ENCODE data around the gene EFHB.

Gene EFHB

GRCh38 chr3:19947549-19948225 is 13.7 kb upstream of the EFHB start:
- DNase-seq (ENCODE audit: low spot score in 2 of 2), result peak; percentile 29 to 33
- Mint-ChIP-seq H3K4me3 (peak overlapping the region; percentile 88), H3K36me3 (ENCODE audit: insufficient read depth) (peaks cover 27% of the 10 kb centered on the region), H3K27me3 (no peaks in the 10 kb centered on the region), H3K27ac (ENCODE audit: low read depth) (peak overlapping the region; percentile 92), H3K9me3 (no peaks in the 10 kb centered on the region), H3K4me1 (peaks cover 42% of the 10 kb centered on the region)
- peak; percentile 31 for ATAC-seq (replicated peaks; ENCODE audit: extremely low read depth, poor library complexity, severe bottlenecking)

- peaks cover 25% of the 10 kb centered on the region for H3K36me3 Mint-ChIP-seq (ENCODE audit: insufficient read depth)
- no peaks in the 10 kb centered on the region for H3K9me3 Mint-ChIP-seq
- no peaks in the 10 kb centered on the region for H3K27me3 Mint-ChIP-seq
- peaks cover 42% of the 10 kb centered on the region for H3K4me1 Mint-ChIP-seq
- ATAC-seq (replicated peaks; ENCODE audit: extremely low read depth, poor library complexity, severe bottlenecking), result peak; percentile 80
- peak within 1 kb of the TSS; percentile 92 for H3K27ac Mint-ChIP-seq (ENCODE audit: low read depth)
- peak within 1 kb of the TSS; percentile 88 for H3K4me3 Mint-ChIP-seq
- DNase-seq (ENCODE audit: low spot score in 2 of 2), result peak; percentile 86 to 90
These were observed 13.0 kb upstream of the EFHB start, which contains the start of gene RAB5A for GRCh38 chr3:19946832-19947548. Gene RAB5A, plus strand, starts transcription at chr3:19947097. Its CDS starts 3,802 bp downstream, at chr3:19950899.

- H3K27me3 Mint-ChIP-seq, result no peaks in the 10 kb centered on the region
- no peak for ATAC-seq (replicated peaks; ENCODE audit: extremely low read depth, poor library complexity, severe bottlenecking)
These were observed 12.2 kb upstream of the EFHB start for GRCh38 chr3:19945969-19946831.

GRCh38 chr3:19945534-19945933 is 11.5 kb upstream of the EFHB start:
- DNase-seq (ENCODE audit: low spot score in 2 of 2), result no peak
- Mint-ChIP-seq H3K4me3 (peak overlapping the region; percentile 88), H3K27ac (ENCODE audit: low read depth) (no peak overlapping the region), H3K4me1 (peaks cover 30% of the 10 kb centered on the region), H3K9me3 (no peaks in the 10 kb centered on the region), H3K27me3 (peaks cover 2% of the 10 kb centered on the region), H3K36me3 (ENCODE audit: insufficient read depth) (peaks cover 20% of the 10 kb centered on the region)
- no peak for ATAC-seq (replicated peaks; ENCODE audit: extremely low read depth, poor library complexity, severe bottlenecking)

More at GRCh38 chr3:19945969-19946831, 12.2 kb upstream of the EFHB start:
- peak overlapping the region; percentile 92 for H3K27ac Mint-ChIP-seq (ENCODE audit: low read depth)
- no peaks in the 10 kb centered on the region for H3K9me3 Mint-ChIP-seq
- no peak for DNase-seq (ENCODE audit: low spot score in 2 of 2)
- peaks cover 36% of the 10 kb centered on the region for H3K4me1 Mint-ChIP-seq
- H3K4me3 Mint-ChIP-seq, result peak overlapping the region; percentile 88
- peaks cover 22% of the 10 kb centered on the region for H3K36me3 Mint-ChIP-seq (ENCODE audit: insufficient read depth)

- Mint-ChIP-seq H3K27me3 (peaks cover 10% of the 10 kb centered on the region), H3K27ac (ENCODE audit: low read depth) (no peak overlapping the region), H3K4me1 (peaks cover 8% of the 10 kb centered on the region), H3K4me3 (no peak overlapping the region), H3K36me3 (ENCODE audit: insufficient read depth) (peaks cover 1% of the 10 kb centered on the region), H3K9me3 (no peaks in the 10 kb centered on the region)
- ATAC-seq (replicated peaks; ENCODE audit: extremely low read depth, poor library complexity, severe bottlenecking) (no peak), DNase-seq (ENCODE audit: low spot score in 2 of 2) (no peak)
These were observed 6.6 kb upstream of the EFHB start for GRCh38 chr3:19940643-19941042.

- Mint-ChIP-seq H3K36me3 (ENCODE audit: insufficient read depth) (no peaks in the 10 kb centered on the region), H3K27me3 (peaks cover 23% of the 10 kb centered on the region), H3K27ac (ENCODE audit: low read depth) (no peak overlapping the region), H3K4me1 (no peaks in the 10 kb centered on the region), H3K4me3 (no peak overlapping the region), H3K9me3 (no peaks in the 10 kb centered on the region)
- no peak for ATAC-seq (replicated peaks; ENCODE audit: extremely low read depth, poor library complexity, severe bottlenecking)
- DNase-seq (ENCODE audit: low spot score in 2 of 2), result no peak
These were observed 4.2 kb upstream of the EFHB start for GRCh38 chr3:19938295-19938627.

GRCh38 chr3:19937459-19938294 is 3.7 kb upstream of the EFHB start:
- Mint-ChIP-seq H3K27ac (ENCODE audit: low read depth) (no peak overlapping the region), H3K4me1 (no peaks in the 10 kb centered on the region), H3K4me3 (no peak overlapping the region), H3K27me3 (peaks cover 29% of the 10 kb centered on the region), H3K36me3 (ENCODE audit: insufficient read depth) (no peaks in the 10 kb centered on the region), H3K9me3 (no peaks in the 10 kb centered on the region)
- DNase-seq (ENCODE audit: low spot score in 2 of 2) (no peak), ATAC-seq (replicated peaks; ENCODE audit: extremely low read depth, poor library complexity, severe bottlenecking) (no peak)

GRCh38 chr3:19932422-19932821 is 1.6 kb downstream of the EFHB start:
- ATAC-seq (replicated peaks; ENCODE audit: extremely low read depth, poor library complexity, severe bottlenecking) (no peak), DNase-seq (ENCODE audit: low spot score in 2 of 2) (no peak)
- Mint-ChIP-seq H3K9me3 (no peaks in the 10 kb centered on the region), H3K27ac (ENCODE audit: low read depth) (no peak overlapping the region), H3K4me1 (no peaks in the 10 kb centered on the region), H3K36me3 (ENCODE audit: insufficient read depth) (no peaks in the 10 kb centered on the region), H3K27me3 (peaks cover 34% of the 10 kb centered on the region), H3K4me3 (no peak overlapping the region)

- DNase-seq (ENCODE audit: low spot score in 2 of 2), result no peak
- H3K36me3 Mint-ChIP-seq (ENCODE audit: insufficient read depth), result no peaks in the 10 kb centered on the region
- H3K4me3 Mint-ChIP-seq, result no peak overlapping the region
- peaks cover 40% of the 10 kb centered on the region for H3K27me3 Mint-ChIP-seq
- H3K4me1 Mint-ChIP-seq, result no peaks in the 10 kb centered on the region
- no peak overlapping the region for H3K27ac Mint-ChIP-seq (ENCODE audit: low read depth)
- no peaks in the 10 kb centered on the region for H3K9me3 Mint-ChIP-seq
- no peak for ATAC-seq (replicated peaks; ENCODE audit: extremely low read depth, poor library complexity, severe bottlenecking)
These were observed 2.2 kb downstream of the EFHB start for GRCh38 chr3:19931767-19932188.

GRCh38 chr3:19931180-19931692 is 2.8 kb downstream of the EFHB start:
- H3K27me3 Mint-ChIP-seq, result peaks cover 44% of the 10 kb centered on the region
- DNase-seq (ENCODE audit: low spot score in 2 of 2), result no peak
- no peaks in the 10 kb centered on the region for H3K4me1 Mint-ChIP-seq
- no peaks in the 10 kb centered on the region for H3K36me3 Mint-ChIP-seq (ENCODE audit: insufficient read depth)
- H3K27ac Mint-ChIP-seq (ENCODE audit: low read depth), result no peak overlapping the region
- H3K9me3 Mint-ChIP-seq, result no peaks in the 10 kb centered on the region
- H3K4me3 Mint-ChIP-seq, result no peak overlapping the region
- ATAC-seq (replicated peaks; ENCODE audit: extremely low read depth, poor library complexity, severe bottlenecking), result no peak

GRCh38 chr3:19920401-19921080 is 13.5 kb downstream of the EFHB start:
- DNase-seq (ENCODE audit: low spot score in 2 of 2), result no peak
- no peak for ATAC-seq (replicated peaks; ENCODE audit: extremely low read depth, poor library complexity, severe bottlenecking)
- H3K4me1 Mint-ChIP-seq, result no peaks in the 10 kb centered on the region
- H3K9me3 Mint-ChIP-seq, result no peaks in the 10 kb centered on the region
- H3K4me3 Mint-ChIP-seq, result no peak overlapping the region
- H3K27me3 Mint-ChIP-seq, result no peaks in the 10 kb centered on the region
- H3K27ac Mint-ChIP-seq (ENCODE audit: low read depth), result no peak overlapping the region
- H3K36me3 Mint-ChIP-seq (ENCODE audit: insufficient read depth), result no peaks in the 10 kb centered on the region
